Measurements from ENCODE around the gene CD48.
A peak's percentile ranks its signal among the peaks of the same experiment; 100 is the strongest.
"Not testable (repeated sequence)": the region's sequence is repeated elsewhere in the genome, so short reads cannot be mapped to it uniquely, and the experiment has no call there.

CD48 gene

GRCh38 chr1:160713161-160713560, 1.5 kb upstream of the CD48 start:
- no peak overlapping the region for H3K27ac Mint-ChIP-seq
- no peak overlapping the region for H3K4me3 Mint-ChIP-seq
- H3K4me1 Mint-ChIP-seq (ENCODE audit: low read depth): peaks cover 57% of the 10 kb centered on the region
- no peaks in the 10 kb centered on the region for H3K9me3 Mint-ChIP-seq
- no peaks in the 10 kb centered on the region for H3K36me3 Mint-ChIP-seq (ENCODE audit: low read depth)
- DNase-seq: no peak
- no peaks in the 10 kb centered on the region for H3K27me3 Mint-ChIP-seq

DNA sequence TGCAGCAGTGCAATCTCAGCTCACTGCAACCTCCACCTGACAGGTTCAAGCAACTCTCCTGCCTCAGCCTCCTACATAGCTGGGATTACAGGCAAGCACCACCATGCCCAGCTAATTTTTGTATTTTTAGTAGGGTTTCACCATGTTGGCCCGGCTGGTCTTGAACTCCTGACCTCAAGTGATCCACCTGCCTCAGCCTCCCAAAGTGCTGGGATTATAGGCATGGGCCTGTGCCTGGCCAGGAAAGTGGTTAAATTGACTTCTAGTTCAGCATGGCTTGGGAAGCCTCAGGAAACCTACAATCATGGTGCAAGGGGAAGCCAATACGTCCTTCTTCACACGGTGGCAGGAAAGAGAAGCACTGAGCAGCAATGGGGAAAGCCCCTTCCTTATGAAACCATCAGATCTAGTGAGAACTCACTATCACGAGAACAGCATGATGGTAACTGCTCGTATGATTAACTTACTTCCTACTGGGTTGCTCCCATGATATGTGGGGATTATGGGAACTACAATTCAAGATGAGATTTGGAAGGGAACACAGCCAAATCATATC, 981 bp upstream of the CD48 start:
- DNase-seq: peak; percentile 60
- not testable (repeated sequence) for H3K4me3 Mint-ChIP-seq; H3K27ac Mint-ChIP-seq; H3K27me3 Mint-ChIP-seq; H3K36me3 Mint-ChIP-seq (ENCODE audit: low read depth); H3K9me3 Mint-ChIP-seq
- H3K4me1 Mint-ChIP-seq (ENCODE audit: low read depth): peaks cover 53% of the 10 kb centered on the region

- H3K4me1 Mint-ChIP-seq (ENCODE audit: low read depth): peaks cover 45% of the 10 kb centered on the region
- no peak overlapping the region for H3K4me3 Mint-ChIP-seq
- H3K36me3 Mint-ChIP-seq (ENCODE audit: low read depth): no peaks in the 10 kb centered on the region
- no peaks in the 10 kb centered on the region for H3K9me3 Mint-ChIP-seq
- no peaks in the 10 kb centered on the region for H3K27me3 Mint-ChIP-seq
- no peak for DNase-seq
- no peak overlapping the region for H3K27ac Mint-ChIP-seq
Observed at GRCh38 chr1:160711276-160711601, 383 bp downstream of the CD48 start.

DNA sequence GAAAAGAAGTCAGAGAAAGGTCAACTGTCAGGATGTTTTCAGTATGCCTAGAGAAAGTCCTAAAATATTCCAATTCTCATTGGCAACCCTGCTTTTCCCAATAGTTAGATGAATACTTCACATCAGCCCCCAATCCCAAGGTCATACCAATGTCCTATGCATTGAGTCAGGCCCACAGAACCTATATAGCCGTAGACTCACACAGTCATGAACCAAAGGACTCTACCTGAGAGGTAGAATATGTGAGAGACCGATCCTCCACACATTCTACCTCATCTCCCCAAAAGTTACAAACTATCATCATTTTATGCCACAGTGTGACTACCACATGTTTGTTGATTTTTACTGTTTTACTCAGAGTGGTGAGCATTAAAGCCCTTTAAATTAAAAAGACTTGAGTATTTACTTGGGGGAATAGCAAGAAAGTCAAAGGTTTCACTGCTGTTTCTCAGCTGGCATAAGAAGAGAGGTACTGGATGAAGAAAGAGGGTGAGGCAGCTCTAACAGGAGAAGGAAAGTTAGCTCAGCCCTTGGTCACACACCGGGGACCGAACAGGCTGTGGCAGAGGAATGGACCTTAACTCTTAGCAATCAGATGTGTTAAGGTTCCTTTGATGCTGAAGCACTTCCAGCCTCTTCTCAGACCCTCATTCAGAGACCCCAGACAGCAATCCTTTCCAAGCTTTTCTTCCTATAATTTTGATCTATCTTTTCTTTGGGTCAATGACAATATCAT, 937 bp downstream of the CD48 start:
- Mint-ChIP-seq H3K4me1 (ENCODE audit: low read depth) (peaks cover 48% of the 10 kb centered on the region), H3K4me3 (no peak overlapping the region), H3K27ac (no peak overlapping the region), H3K9me3 (no peaks in the 10 kb centered on the region), H3K36me3 (ENCODE audit: low read depth) (no peaks in the 10 kb centered on the region), H3K27me3 (no peaks in the 10 kb centered on the region)
- DNase-seq: no peak

- Mint-ChIP-seq H3K9me3 (no peaks in the 10 kb centered on the region), H3K4me3 (no peak overlapping the region), H3K4me1 (ENCODE audit: low read depth) (peaks cover 48% of the 10 kb centered on the region), H3K27ac (no peak overlapping the region), H3K36me3 (ENCODE audit: low read depth) (no peaks in the 10 kb centered on the region), H3K27me3 (no peaks in the 10 kb centered on the region)
- DNase-seq: no peak
Observed at GRCh38 chr1:160709715-160710114, 1.9 kb downstream of the CD48 start.

DNA sequence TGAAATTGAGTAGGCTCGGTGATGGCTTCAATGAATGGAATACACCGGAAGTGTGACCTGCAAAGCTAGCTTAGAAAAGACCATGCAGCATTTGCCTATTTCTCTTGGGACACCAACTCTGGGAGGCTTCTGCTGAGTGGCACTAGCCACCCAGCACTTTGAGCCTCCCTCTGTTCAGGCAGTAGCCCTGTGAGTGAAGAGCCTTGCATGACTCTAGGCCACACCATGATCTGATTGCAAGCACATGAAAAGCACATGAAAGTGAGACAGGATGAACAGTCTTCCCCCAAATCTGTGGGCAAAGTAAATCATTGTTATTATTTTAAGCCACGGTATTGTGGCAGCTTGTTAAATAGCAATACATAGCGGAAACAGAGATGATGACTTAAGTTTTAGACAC, 2.8 kb downstream of the CD48 start:
- no peaks in the 10 kb centered on the region for H3K36me3 Mint-ChIP-seq (ENCODE audit: low read depth)
- H3K4me3 Mint-ChIP-seq: no peak overlapping the region
- peaks cover 47% of the 10 kb centered on the region for H3K4me1 Mint-ChIP-seq (ENCODE audit: low read depth)
- no peaks in the 10 kb centered on the region for H3K27me3 Mint-ChIP-seq
- no peak overlapping the region for H3K27ac Mint-ChIP-seq
- DNase-seq: peak; percentile 60
- no peaks in the 10 kb centered on the region for H3K9me3 Mint-ChIP-seq

DNA sequence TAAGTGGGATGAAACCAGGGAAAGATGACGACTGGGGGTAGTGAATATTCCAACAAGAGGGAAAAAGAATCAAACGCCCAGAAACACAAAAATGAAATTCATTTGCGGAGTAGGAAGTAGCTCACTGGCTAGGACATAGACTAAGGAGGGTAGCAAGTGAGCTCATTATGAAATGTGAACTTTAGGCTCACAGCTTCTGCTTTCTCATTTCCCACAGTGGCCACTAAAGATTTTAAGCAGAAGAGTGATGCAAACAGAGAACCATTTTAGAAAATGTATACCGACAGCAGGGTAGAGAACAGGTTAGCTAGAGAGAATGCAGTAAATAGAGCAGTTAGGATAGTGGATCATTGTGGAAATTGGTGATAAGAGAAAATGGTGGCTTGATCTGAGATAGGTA, 3.5 kb downstream of the CD48 start:
- DNase-seq: no peak
- H3K4me3 Mint-ChIP-seq: no peak overlapping the region
- H3K9me3 Mint-ChIP-seq: no peaks in the 10 kb centered on the region

DNA sequence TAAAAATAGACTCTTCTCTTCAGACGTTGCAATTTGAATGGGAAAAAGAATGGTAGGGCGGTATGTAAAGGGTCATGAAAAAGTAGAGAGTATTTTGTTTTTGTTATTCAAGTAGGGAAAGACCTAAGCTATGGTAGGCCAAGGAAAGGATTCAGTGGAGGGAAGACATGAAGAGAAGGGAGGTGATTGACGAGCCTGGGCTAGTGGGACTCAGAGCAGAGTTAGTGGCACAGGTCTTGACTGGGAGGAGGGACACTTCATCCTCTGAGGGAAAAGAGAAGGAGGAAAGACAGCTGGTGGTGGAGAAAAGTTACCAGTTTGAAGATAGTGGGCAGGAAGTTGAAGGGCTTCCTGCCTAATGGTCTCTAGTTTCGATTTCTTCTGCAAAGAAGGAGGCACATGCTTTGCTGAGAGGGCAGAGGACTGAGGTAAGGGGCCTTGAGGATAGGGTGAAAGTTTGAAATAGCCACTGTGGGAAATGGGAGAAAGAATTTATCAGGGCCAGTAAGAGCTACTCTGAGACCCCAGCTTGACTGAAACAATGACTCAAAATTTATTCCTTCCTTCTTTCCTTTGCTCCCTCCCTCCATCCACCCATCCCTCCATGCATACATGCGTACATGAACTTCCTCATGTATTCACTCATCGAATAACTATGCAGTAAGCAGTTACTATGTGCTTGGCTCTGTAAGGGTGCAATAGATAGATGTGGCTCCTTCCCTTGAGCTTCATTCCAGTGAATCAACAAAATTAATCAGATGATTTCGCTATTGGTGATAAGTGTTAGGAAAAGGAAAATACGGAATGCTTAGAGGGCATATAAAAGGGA, 4.2 kb downstream of the CD48 start:
- no peak for DNase-seq
- no peak overlapping the region for H3K4me3 Mint-ChIP-seq
- no peak overlapping the region for H3K27ac Mint-ChIP-seq
- no peaks in the 10 kb centered on the region for H3K27me3 Mint-ChIP-seq
- H3K9me3 Mint-ChIP-seq: no peaks in the 10 kb centered on the region
- peaks cover 49% of the 10 kb centered on the region for H3K4me1 Mint-ChIP-seq (ENCODE audit: low read depth)
- no peaks in the 10 kb centered on the region for H3K36me3 Mint-ChIP-seq (ENCODE audit: low read depth)

More for the DNA sequence above, 3.5 kb downstream of the CD48 start:
- Mint-ChIP-seq H3K4me1 (ENCODE audit: low read depth) (peaks cover 49% of the 10 kb centered on the region), H3K27me3 (no peaks in the 10 kb centered on the region), H3K27ac (no peak overlapping the region), H3K36me3 (ENCODE audit: low read depth) (no peaks in the 10 kb centered on the region)

GRCh38 chr1:160706526-160707235, 4.9 kb downstream of the CD48 start:
- H3K4me3 Mint-ChIP-seq: no peak overlapping the region
- H3K4me1 Mint-ChIP-seq (ENCODE audit: low read depth): peaks cover 49% of the 10 kb centered on the region
- no peak overlapping the region for H3K27ac Mint-ChIP-seq
- no peaks in the 10 kb centered on the region for H3K9me3 Mint-ChIP-seq
- DNase-seq: no peak
- H3K27me3 Mint-ChIP-seq: no peaks in the 10 kb centered on the region
- no peaks in the 10 kb centered on the region for H3K36me3 Mint-ChIP-seq (ENCODE audit: low read depth)

- Mint-ChIP-seq H3K36me3 (ENCODE audit: low read depth) (no peaks in the 10 kb centered on the region), H3K27me3 (no peaks in the 10 kb centered on the region), H3K27ac (no peak overlapping the region), H3K4me3 (no peak overlapping the region), H3K9me3 (no peaks in the 10 kb centered on the region), H3K4me1 (ENCODE audit: low read depth) (peaks cover 57% of the 10 kb centered on the region)
- no peak for DNase-seq
Observed at GRCh38 chr1:160705742-160706141, 5.9 kb downstream of the CD48 start.

DNA sequence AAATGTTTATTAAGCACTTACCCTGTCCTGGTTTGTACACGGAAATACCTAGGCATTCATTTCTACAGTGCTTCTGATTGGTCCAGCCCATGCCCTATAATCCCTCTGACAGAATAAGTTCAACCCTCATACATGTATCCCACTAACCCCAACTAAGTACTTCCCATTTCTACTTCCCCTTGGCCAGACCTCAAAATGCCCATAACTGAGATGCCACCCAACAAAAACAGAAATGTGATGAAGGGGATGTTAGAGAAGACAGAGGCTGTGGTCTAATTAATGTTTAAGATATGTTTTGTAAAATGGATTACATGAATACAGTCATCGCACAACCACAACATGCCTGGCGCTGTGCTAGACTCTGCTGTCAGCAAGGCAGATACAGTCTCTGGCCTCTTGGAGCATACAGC, 6.4 kb downstream of the CD48 start:
- H3K27ac Mint-ChIP-seq; H3K27me3 Mint-ChIP-seq; H3K4me3 Mint-ChIP-seq; H3K9me3 Mint-ChIP-seq; DNase-seq; H3K36me3 Mint-ChIP-seq (ENCODE audit: low read depth): not testable (repeated sequence)
- H3K4me1 Mint-ChIP-seq (ENCODE audit: low read depth): peaks cover 63% of the 10 kb centered on the region

- no peaks in the 10 kb centered on the region for H3K9me3 Mint-ChIP-seq
- DNase-seq: no peak
- no peaks in the 10 kb centered on the region for H3K27me3 Mint-ChIP-seq
- H3K36me3 Mint-ChIP-seq (ENCODE audit: low read depth): peaks cover 2% of the 10 kb centered on the region
- H3K4me1 Mint-ChIP-seq (ENCODE audit: low read depth): peaks cover 68% of the 10 kb centered on the region
- no peak overlapping the region for H3K27ac Mint-ChIP-seq
- H3K4me3 Mint-ChIP-seq: no peak overlapping the region
Observed at GRCh38 chr1:160704250-160704649, 7.4 kb downstream of the CD48 start.

DNA sequence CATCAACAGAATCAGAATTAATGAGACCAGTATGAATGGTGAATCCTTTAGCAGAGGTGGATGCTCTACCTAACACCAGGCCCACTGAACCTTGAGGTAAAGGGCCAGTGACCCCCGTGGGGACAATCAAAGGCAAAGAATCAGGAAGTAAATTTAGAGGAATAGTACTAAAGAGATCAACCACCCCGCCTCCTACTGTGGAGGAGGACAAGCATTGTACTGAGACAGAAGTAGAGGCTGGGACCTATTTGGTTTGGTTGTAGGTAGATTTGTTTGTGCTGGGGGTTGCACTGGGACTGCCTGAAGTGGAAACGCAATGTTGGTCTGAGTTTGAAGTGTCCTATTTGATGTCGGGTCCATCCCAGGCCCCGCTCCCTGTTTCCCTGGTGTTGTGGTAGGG, 9.5 kb downstream of the CD48 start:
- H3K27ac Mint-ChIP-seq: no peak overlapping the region
- no peak for DNase-seq
- H3K4me1 Mint-ChIP-seq (ENCODE audit: low read depth): peaks cover 89% of the 10 kb centered on the region

GRCh38 chr1:160692390-160692789, 19.2 kb downstream of the CD48 start:
- H3K4me3 Mint-ChIP-seq, H3K27me3 Mint-ChIP-seq, DNase-seq, H3K9me3 Mint-ChIP-seq: not testable (repeated sequence)
- Mint-ChIP-seq H3K36me3 (ENCODE audit: low read depth) (peaks cover 89% of the 10 kb centered on the region), H3K4me1 (ENCODE audit: low read depth) (peaks cover 86% of the 10 kb centered on the region), H3K27ac (peak overlapping the region; percentile 80)

More for the DNA sequence above, 9.5 kb downstream of the CD48 start:
- Mint-ChIP-seq H3K36me3 (ENCODE audit: low read depth) (peaks cover 24% of the 10 kb centered on the region), H3K9me3 (no peaks in the 10 kb centered on the region), H3K27me3 (no peaks in the 10 kb centered on the region), H3K4me3 (peak overlapping the region; percentile 8)
